GM23248 (cell line): ENCODE results near the gene SLAMF1. TPM values are rescaled to one million over a fixed set of nuclear protein-coding genes. Genes with fewer than 3 reads are reported as not detected.

Experiments used
- DNase-seq: peaks from one replicate; pipeline ENCODE4 v3.0.0-alpha.2; 2015
- H2AFZ ChIP-seq: fragments of 200-600 bp; sonication (generic); 2 replicates; pipeline ENCODE4 v1.6.1; 2016; ENCODE audit warnings: antibody characterized with exemption
- H3F3A ChIP-seq: fragments of 200-600 bp; sonication (generic); 2 replicates; pipeline ENCODE4 v1.6.1; 2016; ENCODE audit warnings: mild to moderate bottlenecking, antibody characterized with exemption, mixed run types; ENCODE audit not compliant: insufficient read depth
- H3K27ac ChIP-seq: fragments of 200-600 bp; sonication (generic); 2 replicates; pipeline ENCODE4 v1.5.1; 2016; ENCODE audit warnings: mild to moderate bottlenecking
- H3K27me3 ChIP-seq: fragments of 200-600 bp; sonication (generic); replicated peaks from 2 replicates; pipeline ENCODE4 v1.6.1; 2016; ENCODE audit warnings: mild to moderate bottlenecking; ENCODE audit not compliant: insufficient read depth
- H3K36me3 ChIP-seq: fragments of 200-600 bp; sonication (generic); 2 replicates; pipeline ENCODE4 v1.6.1; 2016; ENCODE audit warnings: low read depth, mild to moderate bottlenecking
- H3K4me1 ChIP-seq: fragments of 200-600 bp; sonication (generic); 2 replicates; pipeline ENCODE4 v1.6.1; 2016; ENCODE audit warnings: mild to moderate bottlenecking; ENCODE audit not compliant: insufficient read depth
- H3K4me2 ChIP-seq: fragments of 200-600 bp; sonication (generic); one replicate; pipeline ENCODE4 v1.6.1; 2016; ENCODE audit warnings: mild to moderate bottlenecking; ENCODE audit not compliant: unreplicated experiment
- H3K4me3 ChIP-seq: fragments of 200-600 bp; sonication (generic); 2 replicates; pipeline ENCODE4 v1.5.1; 2016; ENCODE audit warnings: mild to moderate bottlenecking
- H3K79me2 ChIP-seq: fragments of 200-600 bp; sonication (generic); 2 replicates; pipeline ENCODE4 v1.6.1; 2016; ENCODE audit warnings: mild to moderate bottlenecking; ENCODE audit not compliant: insufficient read depth
- H3K9ac ChIP-seq: fragments of 200-600 bp; sonication (generic); 2 replicates; pipeline ENCODE4 v1.6.1; 2016; ENCODE audit warnings: mild to moderate bottlenecking
- H3K9me2 ChIP-seq: fragments of 200-600 bp; sonication (generic); 2 replicates; pipeline ENCODE4 v1.6.1; 2016; ENCODE audit warnings: mixed run types, mild to moderate bottlenecking, moderate library complexity; ENCODE audit not compliant: insufficient read depth
- H3K9me3 ChIP-seq: fragments of 200-600 bp; sonication (generic); one replicate; pipeline ENCODE4 v1.6.1; 2017; ENCODE audit warnings: low read depth
- H4K20me1 ChIP-seq: fragments of 200-600 bp; sonication (generic); 2 replicates; pipeline ENCODE4 v1.6.0; 2016; ENCODE audit not compliant: insufficient read depth
- EZH2 ChIP-seq: fragments of 200-600 bp; sonication (generic); IDR thresholded peaks from 2 replicates; pipeline ENCODE4 v1.6.1; 2018; ENCODE audit warnings: antibody characterized with exemption, mild to moderate bottlenecking; ENCODE audit not compliant: insufficient read depth, poor library complexity, severe bottlenecking
- EZH2phosphoT487 ChIP-seq: fragments of 200-600 bp; sonication (generic); IDR thresholded peaks from 2 replicates; pipeline ENCODE4 v1.6.1; 2018; ENCODE audit warnings: antibody characterized with exemption, moderate library complexity, mild to moderate bottlenecking, low read depth; ENCODE audit not compliant: insufficient read depth
- WGBS, 2 experiments: methylation state at CpG; one replicate each; pipeline ENCODE4 v1.1.6; 2015 to 2017; ENCODE audit warnings: low lambda C conversion rate in 2 of 2, low coverage in 1 of 2; ENCODE audit errors: missing lambda C conversion rate in 2 of 2; 5-methylcytosine and 5-hydroxymethylcytosine counted together
- in situ Hi-C: fragments of 300-500 bp; cut with MboI; formaldehyde crosslinking; loops from 2 replicates; pipeline ENCODE4 v1.15.0; 2020
- polyA plus RNA-seq: library from polyadenylated mRNA; unstranded; fragments of >200 nt; fragmentation: Nextera tagmentation; extraction: Ambion mirVana; gene quantifications from 2 replicates; pipeline ENCODE4 v1.2.1, GENCODE V29; 2016
- total RNA-seq: library from RNA; depleted of rRNA; stranded (reverse); fragments of >200 nt; shearing (Covaris generic); gene quantifications from 2 replicates; pipeline ENCODE4 v1.2.3, GENCODE V29; 2014

SLAMF1 gene
- total and polyA plus RNA-seq, 2 experiments from 2014 or later: not detected

DNA sequence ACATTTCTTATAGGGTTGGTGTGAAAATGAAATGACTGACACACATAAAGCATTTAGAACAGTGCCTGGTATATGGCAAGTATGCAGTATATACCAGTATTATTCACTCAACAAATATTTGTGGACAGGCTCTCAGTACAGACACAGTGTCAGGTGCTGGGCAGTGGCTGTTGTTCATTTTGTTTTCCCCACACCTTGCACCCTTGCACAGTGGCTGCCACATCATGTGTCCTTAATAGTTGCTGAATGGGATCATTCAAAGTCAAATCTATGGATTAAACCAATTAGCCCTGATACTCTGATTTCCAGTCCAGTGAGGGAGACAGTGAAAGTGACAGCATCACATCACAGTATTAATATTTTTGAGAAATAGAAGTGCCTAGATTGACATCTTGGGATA is 2.4 kb downstream of the SLAMF1 start:
- Histone ChIP-seq H2AFZ (no peak overlapping the region), H3K9me2 (no peaks in the 10 kb centered on the region), H3K27me3 (no peaks in the 10 kb centered on the region), H3F3A (no peaks in the 10 kb centered on the region), H3K4me1 (no peaks in the 10 kb centered on the region), H3K9me3 (no peaks in the 10 kb centered on the region), H3K9ac (no peak overlapping the region), H3K4me3 (no peak overlapping the region), H3K79me2 (no peaks in the 10 kb centered on the region), H3K36me3 (no peaks in the 10 kb centered on the region), H3K4me2 (no peak overlapping the region), H4K20me1 (no peaks in the 10 kb centered on the region), H3K27ac (no peak overlapping the region)
- in situ Hi-C loops: no loop called here
- DNase-seq: no peak
- TF ChIP-seq EZH2: no peak
- no peak for TF ChIP-seq EZH2phosphoT487

GRCh38 chr1:160643138-160643537 is 3.7 kb downstream of the SLAMF1 start:
- no peaks in the 10 kb centered on the region for H3K27me3 ChIP-seq
- H3F3A ChIP-seq: no peaks in the 10 kb centered on the region
- no peaks in the 10 kb centered on the region for H4K20me1 ChIP-seq
- WGBS, 2 experiments: 21 to 28% methylated on average over 5 of the region's 5 CpGs
- no peaks in the 10 kb centered on the region for H3K9me3 ChIP-seq
- no peaks in the 10 kb centered on the region for H3K9me2 ChIP-seq
- H2AFZ ChIP-seq: no peak overlapping the region
- no peak overlapping the region for H3K9ac ChIP-seq
- no peaks in the 10 kb centered on the region for H3K4me1 ChIP-seq
- no peak overlapping the region for H3K4me2 ChIP-seq
- H3K27ac ChIP-seq: no peak overlapping the region
- DNase-seq: no peak
- no peaks in the 10 kb centered on the region for H3K36me3 ChIP-seq
- no peak for TF ChIP-seq EZH2
- no peak for TF ChIP-seq EZH2phosphoT487
- no peak overlapping the region for H3K4me3 ChIP-seq
- in situ Hi-C loops: no loop called here
- no peaks in the 10 kb centered on the region for H3K79me2 ChIP-seq

DNA sequence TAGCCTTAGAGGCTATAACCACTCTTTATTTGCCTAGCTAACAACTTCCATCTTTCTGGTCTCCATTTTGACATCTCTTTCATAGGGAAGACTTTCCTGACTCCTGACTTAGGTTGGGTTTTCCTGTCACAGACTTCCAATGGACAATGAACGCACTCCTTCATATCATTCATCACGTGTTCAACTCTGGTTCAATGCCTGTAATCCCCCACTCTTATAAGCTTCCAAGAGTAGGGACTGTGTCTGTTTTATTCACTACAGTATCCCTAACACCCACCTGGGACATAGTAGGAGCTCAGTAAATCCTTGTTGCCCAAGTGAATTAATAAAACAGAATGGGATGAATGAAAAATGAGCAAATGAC is 4.6 kb downstream of the SLAMF1 start:
- Histone ChIP-seq H3K27ac (no peak overlapping the region), H3K36me3 (no peaks in the 10 kb centered on the region), H3K4me3 (no peak overlapping the region), H4K20me1 (no peaks in the 10 kb centered on the region), H3K79me2 (no peaks in the 10 kb centered on the region), H2AFZ (no peak overlapping the region), H3K9ac (no peak overlapping the region), H3K4me1 (no peaks in the 10 kb centered on the region), H3K9me2 (no peaks in the 10 kb centered on the region), H3K27me3 (no peaks in the 10 kb centered on the region), H3F3A (no peaks in the 10 kb centered on the region), H3K4me2 (no peak overlapping the region), H3K9me3 (no peaks in the 10 kb centered on the region)
- WGBS, 2 experiments: 31 to 36% methylated on average over 2 of the region's 2 CpGs
- TF ChIP-seq EZH2phosphoT487 (no peak), EZH2 (no peak)
- DNase-seq: no peak
- in situ Hi-C loops: no loop called here

DNA sequence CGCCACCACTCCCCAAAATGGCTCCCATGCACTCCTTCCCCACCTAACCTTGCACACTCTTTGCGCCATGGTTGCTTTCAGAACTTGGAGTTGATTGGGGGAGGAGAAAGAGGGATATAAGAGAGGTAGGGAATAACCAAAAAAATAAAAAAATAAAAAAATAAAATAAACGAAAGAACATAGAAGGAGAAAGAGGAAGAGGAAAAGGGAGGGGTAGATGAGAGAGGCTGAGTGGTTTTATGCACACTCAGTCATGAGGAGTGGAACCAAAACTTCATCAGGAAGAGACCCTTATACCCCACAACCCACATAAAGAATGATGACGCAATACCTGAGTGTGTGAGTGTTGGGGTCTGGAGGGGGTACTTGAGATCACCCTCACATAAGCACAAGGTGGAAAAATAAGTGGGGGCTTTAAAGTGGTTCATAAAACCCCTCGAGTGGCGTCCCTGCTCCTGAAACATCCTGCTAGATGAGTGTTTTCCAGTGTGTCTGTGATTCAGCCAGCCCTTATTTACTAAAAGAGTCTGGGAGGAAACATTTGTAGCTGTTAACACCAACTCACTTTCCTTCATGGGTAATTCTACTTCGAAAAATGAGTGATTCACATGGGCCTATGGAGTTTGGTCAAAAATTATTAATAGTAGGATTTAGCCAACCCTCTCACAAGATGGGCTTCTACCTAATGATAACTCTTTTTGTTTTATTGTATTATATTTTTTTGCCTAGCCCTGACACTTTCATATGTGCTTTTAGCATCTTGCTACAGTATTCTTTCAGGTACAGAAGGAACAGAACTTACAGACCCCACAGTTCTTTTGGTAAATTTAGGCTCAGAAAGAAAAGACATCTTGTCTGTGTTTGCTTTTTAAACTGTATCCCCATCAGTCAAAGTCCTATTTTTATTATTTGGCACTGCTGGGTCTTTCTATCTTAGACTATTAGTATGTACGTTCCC is 5.2 kb downstream of the SLAMF1 start:
- no peaks in the 10 kb centered on the region for H3F3A ChIP-seq
- H3K9ac ChIP-seq: no peak overlapping the region
- 21 to 25% methylated on average over 8 of the region's 8 CpGs for WGBS, 2 experiments
- no peak overlapping the region for H2AFZ ChIP-seq
- no peaks in the 10 kb centered on the region for H3K79me2 ChIP-seq
- H4K20me1 ChIP-seq: no peaks in the 10 kb centered on the region
- H3K4me1 ChIP-seq: no peaks in the 10 kb centered on the region
- no peak for DNase-seq
- H3K9me2 ChIP-seq: no peaks in the 10 kb centered on the region
- no peak overlapping the region for H3K4me3 ChIP-seq
- in situ Hi-C loops: no loop called here
- no peaks in the 10 kb centered on the region for H3K36me3 ChIP-seq
- no peak overlapping the region for H3K27ac ChIP-seq
- TF ChIP-seq EZH2: no peak
- TF ChIP-seq EZH2phosphoT487: no peak
- H3K27me3 ChIP-seq: no peaks in the 10 kb centered on the region
- H3K9me3 ChIP-seq: no peaks in the 10 kb centered on the region
- H3K4me2 ChIP-seq: no peak overlapping the region
